ENCODE data around the gene VWA2.

GRCh38 chr10:114189700-114190099 is 49.4 kb upstream of the VWA2 start:
- TF ChIP-seq, protein P1, sequence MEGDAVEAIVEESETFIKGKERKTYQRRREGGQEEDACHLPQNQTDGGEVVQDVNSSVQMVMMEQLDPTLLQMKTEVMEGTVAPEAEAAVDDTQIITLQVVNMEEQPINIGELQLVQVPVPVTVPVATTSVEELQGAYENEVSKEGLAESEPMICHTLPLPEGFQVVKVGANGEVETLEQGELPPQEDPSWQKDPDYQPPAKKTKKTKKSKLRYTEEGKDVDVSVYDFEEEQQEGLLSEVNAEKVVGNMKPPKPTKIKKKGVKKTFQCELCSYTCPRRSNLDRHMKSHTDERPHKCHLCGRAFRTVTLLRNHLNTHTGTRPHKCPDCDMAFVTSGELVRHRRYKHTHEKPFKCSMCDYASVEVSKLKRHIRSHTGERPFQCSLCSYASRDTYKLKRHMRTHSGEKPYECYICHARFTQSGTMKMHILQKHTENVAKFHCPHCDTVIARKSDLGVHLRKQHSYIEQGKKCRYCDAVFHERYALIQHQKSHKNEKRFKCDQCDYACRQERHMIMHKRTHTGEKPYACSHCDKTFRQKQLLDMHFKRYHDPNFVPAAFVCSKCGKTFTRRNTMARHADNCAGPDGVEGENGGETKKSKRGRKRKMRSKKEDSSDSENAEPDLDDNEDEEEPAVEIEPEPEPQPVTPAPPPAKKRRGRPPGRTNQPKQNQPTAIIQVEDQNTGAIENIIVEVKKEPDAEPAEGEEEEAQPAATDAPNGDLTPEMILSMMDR (IDR thresholded peaks at IDR 0.05 in 4 of 5, conservative IDR thresholded peaks at IDR 0.05 in 1 of 5), result no peak
- TF ChIP-seq POLR2A (IDR thresholded peaks at IDR 0.05), result no peak
